Ishikawa (cell line): ENCODE measurements around the gene SCN4B.

Experiments
- CEBPB ChIP-seq: IDR thresholded peaks from 2 replicates; pipeline ENCODE4 v1.6.1; 2012
- CREB1 ChIP-seq: IDR thresholded peaks from 2 replicates; pipeline ENCODE4 v1.6.1; 2012; ENCODE audit warnings: low read depth
- EGR1 ChIP-seq: IDR thresholded peaks from 2 replicates; pipeline ENCODE4 v1.6.1; 2012
- EP300 ChIP-seq: IDR thresholded peaks from 2 replicates; pipeline ENCODE4 v1.6.1; 2012; ENCODE audit warnings: borderline replicate concordance
- FOXM1 ChIP-seq: IDR thresholded peaks from 2 replicates; pipeline ENCODE4 v1.6.1; 2012; ENCODE audit warnings: low read depth, borderline replicate concordance
- NFIC ChIP-seq: IDR thresholded peaks from 2 replicates; pipeline ENCODE4 v1.6.1; 2012
- RAD21 ChIP-seq: IDR thresholded peaks from 2 replicates; pipeline ENCODE4 v1.6.1; 2012; ENCODE audit warnings: low read depth
- REST ChIP-seq: IDR thresholded peaks from 2 replicates; pipeline ENCODE4 v1.6.1; 2012; ENCODE audit warnings: low read depth, mild to moderate bottlenecking
- TAF1 ChIP-seq: IDR thresholded peaks from 2 replicates; pipeline ENCODE4 v1.6.1; 2012; ENCODE audit warnings: low read depth, mild to moderate bottlenecking
- TCF12 ChIP-seq: IDR thresholded peaks from 2 replicates; pipeline ENCODE4 v1.6.1; 2012; ENCODE audit warnings: low read depth
- TEAD4 ChIP-seq: IDR thresholded peaks from 2 replicates; pipeline ENCODE4 v1.6.1; 2012
- YY1 ChIP-seq: IDR thresholded peaks from 2 replicates; pipeline ENCODE4 v1.6.1; 2012; ENCODE audit warnings: low read depth
- ZBTB7A ChIP-seq: IDR thresholded peaks from 2 replicates; pipeline ENCODE4 v1.6.1; 2012; ENCODE audit warnings: low read depth
- TF ChIP-seq, protein P1 (sequence below): IDR thresholded peaks from 2 replicates; pipeline ENCODE4 v1.6.1; 2012
- TF ChIP-seq, protein P2 (sequence below): IDR thresholded peaks from 2 replicates; pipeline ENCODE4 v1.6.1; 2012

Gene SCN4B

DNA sequence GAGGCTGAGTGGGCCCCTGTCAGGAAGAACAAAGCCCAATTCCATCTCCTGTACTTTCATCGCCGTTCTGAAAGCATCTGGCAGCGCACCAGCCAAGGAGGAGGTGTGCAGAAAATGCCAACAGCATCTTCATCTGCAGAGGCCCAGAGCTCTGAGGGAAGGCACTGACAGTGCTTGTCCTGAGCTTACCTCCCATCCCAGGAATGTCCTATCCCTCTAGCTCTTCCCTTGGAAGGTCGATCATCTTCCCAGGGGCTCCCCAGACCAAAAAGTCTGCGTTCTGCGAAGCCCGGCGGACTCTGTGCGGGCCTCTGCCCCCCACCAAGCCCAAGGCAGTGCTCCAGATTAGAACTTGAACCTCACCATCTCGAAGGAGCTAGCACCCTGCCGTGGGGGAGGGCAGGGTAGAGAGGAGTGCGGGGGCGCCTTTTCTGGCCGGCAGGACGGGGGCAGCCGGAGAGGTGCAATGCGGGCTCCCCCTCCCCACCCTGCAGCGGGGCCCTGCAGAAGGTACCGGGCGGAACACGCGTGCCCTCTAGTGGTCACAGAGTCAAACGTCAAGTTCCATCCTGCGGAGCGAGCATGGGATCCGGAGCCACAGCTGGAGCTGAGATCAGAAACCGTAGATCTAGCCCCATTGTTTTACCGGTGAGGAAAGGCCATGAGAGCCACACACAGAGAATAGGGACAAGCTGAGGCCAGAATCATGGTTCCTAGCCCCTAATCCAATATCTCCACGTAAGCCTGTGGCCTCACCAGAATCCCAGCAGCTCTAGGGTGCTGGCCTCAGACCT is 18.8 kb upstream of the SCN4B start:
- TF ChIP-seq CEBPB (no peak), RAD21 (peak; percentile 94), EP300 (no peak), CREB1 (no peak), TAF1 (no peak)
- TF ChIP-seq, protein P1, sequence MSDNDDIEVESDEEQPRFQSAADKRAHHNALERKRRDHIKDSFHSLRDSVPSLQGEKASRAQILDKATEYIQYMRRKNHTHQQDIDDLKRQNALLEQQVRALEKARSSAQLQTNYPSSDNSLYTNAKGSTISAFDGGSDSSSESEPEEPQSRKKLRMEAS, result no peak

DNA sequence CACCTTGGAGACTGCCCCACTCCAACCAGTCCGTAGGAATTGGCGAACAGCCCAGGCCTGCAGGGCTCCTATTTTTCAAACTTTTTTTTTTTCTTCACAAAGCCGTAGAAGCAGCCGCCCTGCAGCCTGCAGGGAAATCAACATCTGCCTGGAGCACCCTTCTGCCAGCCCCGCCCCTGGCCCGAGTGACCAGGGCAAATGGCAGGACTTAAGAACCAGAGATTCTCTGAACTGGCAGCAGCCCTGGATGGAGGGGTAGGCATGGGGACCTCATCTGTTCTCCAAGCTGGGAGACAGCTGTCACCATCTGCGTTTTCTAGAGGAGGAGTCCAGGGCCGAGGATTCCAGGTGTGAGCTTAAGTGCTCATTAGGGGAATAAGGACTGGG is 18.3 kb upstream of the SCN4B start:
- no peak for TF ChIP-seq YY1
- no peak for TF ChIP-seq TEAD4
- no peak for TF ChIP-seq NFIC
- no peak for TF ChIP-seq TCF12
- no peak for TF ChIP-seq EGR1
- TF ChIP-seq, protein P1, result no peak
- TF ChIP-seq REST, result no peak
- TF ChIP-seq ZBTB7A, result no peak
- TF ChIP-seq CREB1, result no peak
- TF ChIP-seq, protein P2, sequence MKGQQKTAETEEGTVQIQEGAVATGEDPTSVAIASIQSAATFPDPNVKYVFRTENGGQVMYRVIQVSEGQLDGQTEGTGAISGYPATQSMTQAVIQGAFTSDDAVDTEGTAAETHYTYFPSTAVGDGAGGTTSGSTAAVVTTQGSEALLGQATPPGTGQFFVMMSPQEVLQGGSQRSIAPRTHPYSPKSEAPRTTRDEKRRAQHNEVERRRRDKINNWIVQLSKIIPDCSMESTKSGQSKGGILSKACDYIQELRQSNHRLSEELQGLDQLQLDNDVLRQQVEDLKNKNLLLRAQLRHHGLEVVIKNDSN, result no peak
- no peak for TF ChIP-seq EP300

DNA sequence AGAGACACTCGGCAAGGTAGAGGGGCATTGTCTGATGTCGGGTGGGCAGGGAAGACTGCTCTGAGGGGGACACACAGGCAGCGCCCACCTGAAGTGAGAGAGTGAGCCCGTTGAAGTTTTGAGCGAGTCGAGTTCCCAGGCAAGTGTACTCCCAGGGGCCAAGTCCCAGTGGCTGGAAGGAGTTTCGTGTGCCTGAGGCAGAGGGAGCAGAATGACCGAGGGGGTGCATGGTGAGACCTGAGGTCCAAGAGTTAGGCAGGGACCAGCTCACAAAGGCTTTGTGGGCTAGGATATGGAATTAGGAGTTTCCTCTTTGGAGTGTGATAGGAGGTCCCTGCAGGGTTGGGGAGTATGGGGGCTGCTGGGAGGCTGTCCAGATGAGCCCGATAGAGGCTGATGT is 17.6 kb upstream of the SCN4B start:
- TF ChIP-seq TEAD4, result no peak
- TF ChIP-seq REST, result no peak
- no peak for TF ChIP-seq NFIC
- TF ChIP-seq, protein P2, result no peak
- no peak for TF ChIP-seq EGR1
- no peak for TF ChIP-seq TAF1
- no peak for TF ChIP-seq TCF12
- TF ChIP-seq FOXM1, result no peak
- TF ChIP-seq, protein P1, result no peak
- TF ChIP-seq RAD21, result no peak
- no peak for TF ChIP-seq YY1

DNA sequence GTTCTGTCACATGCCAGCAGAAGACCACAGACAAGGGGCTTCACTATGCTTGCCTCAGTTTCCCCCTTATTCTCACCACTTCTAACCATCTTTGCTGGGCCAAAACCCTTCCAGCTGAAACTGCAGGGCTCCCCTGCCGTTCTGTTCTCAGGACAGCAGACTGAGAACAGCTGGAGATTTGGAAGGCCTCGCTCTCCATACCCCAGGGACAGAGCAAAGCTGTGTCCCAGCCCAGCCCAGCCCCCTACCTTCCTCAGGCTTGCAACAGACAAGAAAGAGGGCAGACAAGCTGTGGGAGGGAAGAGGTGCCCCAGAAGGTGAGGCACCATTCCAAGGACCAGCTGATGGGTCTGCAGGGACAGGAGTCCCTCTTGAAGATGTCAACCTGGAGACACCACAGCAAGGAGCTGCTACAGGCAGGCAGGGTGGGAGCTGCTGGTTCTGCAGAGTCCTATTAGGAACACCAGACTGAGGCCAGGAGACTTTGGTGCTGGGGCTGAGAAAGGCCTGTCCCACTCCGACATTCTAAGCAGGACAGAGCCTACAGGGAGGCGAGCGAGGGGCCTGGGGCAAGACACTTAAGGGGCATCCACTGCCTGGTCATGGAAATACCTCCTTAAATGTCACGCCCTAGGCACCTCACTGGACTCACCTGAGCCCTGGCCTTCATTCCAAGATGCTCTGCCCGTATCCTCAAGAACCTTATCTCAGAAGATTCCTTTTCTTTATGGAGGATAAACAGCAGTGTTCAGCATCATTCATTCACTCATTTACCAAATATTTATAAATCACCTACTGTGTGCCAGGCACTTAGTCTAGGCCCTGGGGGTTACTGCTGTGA is 16.9 kb upstream of the SCN4B start:
- TF ChIP-seq, protein P1, result no peak
- no peak for TF ChIP-seq EGR1

- TF ChIP-seq CEBPB (0 out of 2 replicates have a peak, but pooled peaks have one; percentile 42), EP300 (no peak)
Observed at GRCh38 chr11:118168751-118169150, 16.1 kb upstream of the SCN4B start.

DNA sequence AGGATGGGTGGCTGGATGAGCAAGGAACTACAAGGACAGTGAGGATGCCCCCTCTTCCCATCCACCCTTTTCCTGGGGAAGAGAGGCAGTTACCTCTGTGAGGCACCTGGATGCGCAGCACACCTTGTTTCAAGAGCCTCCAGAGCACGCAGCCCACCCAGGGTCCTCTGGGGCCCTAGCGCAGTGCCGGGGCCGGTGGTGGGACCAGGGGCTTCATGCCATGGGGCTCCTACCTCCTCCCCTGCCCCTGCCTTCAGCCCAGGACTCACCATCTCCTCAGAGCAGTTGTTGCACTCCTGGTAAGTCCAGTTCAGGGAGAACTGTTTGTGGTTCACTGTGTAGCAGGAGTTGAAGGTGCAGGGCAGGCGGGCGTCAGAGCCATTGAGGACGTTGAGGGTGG is 15.7 kb upstream of the SCN4B start:
- TF ChIP-seq EP300 (no peak), FOXM1 (no peak), TEAD4 (no peak), CREB1 (no peak), YY1 (no peak)
- TF ChIP-seq, protein P2, result no peak
- TF ChIP-seq, protein P1, result no peak
